D721Med (cell line): ENCODE measurements around the gene GID8.

Experiments used
- DNase-seq: peaks from one replicate; pipeline ENCODE4 v3.0.0; 2011; ENCODE audit warnings: low spot score; ENCODE audit not compliant: insufficient read length
- FAIRE-seq: peaks from 2 replicates; lab custom pipeline; 2011; peaks lifted over from hg19 to GRCh38; lab: Jason Lieb, UNC
- TF ChIP-seq, protein P1 (sequence below): IDR thresholded peaks from 2 replicates; pipeline ENCODE4 v1.5.1; 2012; ENCODE audit warnings: mild to moderate bottlenecking, control low read depth; ENCODE audit not compliant: insufficient read depth; ENCODE audit errors: missing control alignments

The GID8 gene

DNA sequence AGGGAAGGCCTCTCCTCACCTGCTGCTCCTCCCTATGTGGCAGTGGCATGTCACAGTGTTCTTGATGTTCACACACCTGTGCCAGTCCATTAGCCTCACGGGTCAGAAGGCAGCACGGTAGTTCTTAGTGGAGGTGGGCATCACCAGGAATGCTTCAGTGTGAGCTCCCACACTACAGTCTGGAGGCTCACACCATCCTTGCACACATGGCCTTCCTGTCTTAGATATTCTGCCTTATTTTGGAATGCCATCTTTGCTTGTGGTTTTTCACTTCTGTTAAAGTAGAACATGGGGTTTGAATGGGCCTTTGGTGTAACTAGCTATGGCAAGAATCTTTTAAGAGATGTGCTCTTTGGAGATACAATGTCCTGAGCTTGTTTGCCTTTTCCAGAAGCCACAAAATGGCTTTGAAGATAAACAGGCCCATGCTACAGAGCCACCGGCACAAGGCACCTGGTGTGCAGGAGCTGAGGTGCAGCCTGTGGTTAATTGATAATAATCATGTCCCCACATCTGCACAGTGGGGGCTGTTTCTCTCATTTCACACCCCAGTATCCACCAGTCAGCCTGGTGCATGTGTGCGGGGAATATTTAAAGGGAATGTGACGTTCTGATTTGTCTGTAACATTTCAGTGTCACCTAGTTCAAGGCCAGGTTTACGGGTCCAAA, 11.3 kb downstream of the GID8 start:
- no peak for FAIRE-seq
- DNase-seq = no peak
- TF ChIP-seq, protein P1, sequence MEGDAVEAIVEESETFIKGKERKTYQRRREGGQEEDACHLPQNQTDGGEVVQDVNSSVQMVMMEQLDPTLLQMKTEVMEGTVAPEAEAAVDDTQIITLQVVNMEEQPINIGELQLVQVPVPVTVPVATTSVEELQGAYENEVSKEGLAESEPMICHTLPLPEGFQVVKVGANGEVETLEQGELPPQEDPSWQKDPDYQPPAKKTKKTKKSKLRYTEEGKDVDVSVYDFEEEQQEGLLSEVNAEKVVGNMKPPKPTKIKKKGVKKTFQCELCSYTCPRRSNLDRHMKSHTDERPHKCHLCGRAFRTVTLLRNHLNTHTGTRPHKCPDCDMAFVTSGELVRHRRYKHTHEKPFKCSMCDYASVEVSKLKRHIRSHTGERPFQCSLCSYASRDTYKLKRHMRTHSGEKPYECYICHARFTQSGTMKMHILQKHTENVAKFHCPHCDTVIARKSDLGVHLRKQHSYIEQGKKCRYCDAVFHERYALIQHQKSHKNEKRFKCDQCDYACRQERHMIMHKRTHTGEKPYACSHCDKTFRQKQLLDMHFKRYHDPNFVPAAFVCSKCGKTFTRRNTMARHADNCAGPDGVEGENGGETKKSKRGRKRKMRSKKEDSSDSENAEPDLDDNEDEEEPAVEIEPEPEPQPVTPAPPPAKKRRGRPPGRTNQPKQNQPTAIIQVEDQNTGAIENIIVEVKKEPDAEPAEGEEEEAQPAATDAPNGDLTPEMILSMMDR = no peak

DNA sequence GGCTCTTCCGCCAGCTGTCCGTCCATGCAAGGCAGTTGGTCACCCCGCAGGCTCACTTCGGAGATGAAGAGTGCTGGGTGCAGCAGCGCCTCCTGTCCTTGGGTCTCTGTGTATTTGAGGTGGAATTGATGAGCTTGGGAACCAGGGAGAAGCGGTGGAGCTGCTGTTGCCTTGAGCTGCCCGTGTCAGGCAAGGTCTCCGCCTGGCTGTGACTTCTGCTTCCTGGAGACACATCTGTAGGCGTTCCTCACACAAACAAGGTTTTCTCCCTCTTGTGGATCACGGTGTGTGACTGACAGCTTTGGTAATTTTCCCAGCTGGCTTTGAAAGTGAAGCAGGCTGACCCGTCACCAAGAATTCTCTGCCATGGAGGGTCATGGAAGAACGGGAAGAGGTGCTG, 12.0 kb downstream of the GID8 start:
- DNase-seq = no peak
- FAIRE-seq = no peak
- TF ChIP-seq, protein P1 = no peak

DNA sequence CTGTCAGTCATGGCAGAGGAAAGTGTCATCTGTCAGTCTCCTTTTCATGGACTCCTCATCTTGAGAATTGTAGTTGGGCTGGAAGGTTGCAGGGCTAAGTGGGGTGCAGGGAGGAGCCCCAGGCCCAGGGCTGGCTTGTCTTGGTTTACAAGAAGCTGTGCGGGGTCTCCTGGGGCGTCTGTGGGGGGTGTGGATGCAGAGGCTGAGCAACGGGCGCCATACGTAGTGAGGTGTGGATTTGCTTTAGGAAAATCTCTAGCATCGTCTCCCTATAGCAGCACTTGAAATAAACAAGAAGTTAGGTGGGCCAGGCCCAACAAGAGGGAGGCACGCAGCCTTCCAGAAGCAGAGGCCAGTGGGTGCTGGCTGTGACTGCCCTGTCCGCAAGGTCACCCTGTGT, 12.8 kb downstream of the GID8 start:
- TF ChIP-seq, protein P1 = no peak
- no peak for FAIRE-seq

DNA sequence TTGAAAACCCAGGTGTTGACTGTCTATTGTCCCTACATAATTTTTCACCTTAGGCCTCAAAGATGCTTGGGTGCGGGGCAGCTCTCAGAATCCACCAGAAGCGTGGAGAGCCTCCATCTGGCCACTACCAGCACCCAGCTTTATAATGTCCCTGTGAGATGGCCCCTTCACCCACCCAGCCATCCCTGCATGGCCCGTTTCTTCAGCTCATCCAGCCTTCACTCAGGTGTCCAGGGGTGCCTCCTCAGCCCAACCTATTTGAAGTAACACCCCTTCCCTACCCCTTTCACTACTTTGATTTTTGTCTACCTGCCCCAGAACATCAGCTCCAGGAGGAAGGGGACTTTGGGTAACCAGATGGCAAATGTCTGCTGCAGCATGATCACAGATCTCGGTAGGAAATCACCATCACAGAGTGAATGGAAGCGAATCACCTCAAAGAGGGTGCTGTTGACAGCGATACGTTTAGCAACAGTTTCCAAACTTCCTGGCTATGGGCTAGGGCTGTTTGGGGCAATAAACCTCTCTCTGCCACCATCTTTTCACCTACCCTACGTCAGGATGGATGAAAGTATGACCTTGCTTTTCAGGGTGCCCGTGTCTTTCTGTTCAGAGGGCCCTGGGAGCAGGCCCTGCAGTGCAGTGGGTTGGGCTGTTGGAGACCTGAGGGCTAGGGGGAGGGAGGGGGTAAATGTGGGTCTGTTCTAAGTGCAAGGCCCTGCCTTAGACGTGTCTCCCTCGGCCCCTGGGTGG, 13.4 kb downstream of the GID8 start:
- no peak for FAIRE-seq
- no peak for DNase-seq
- TF ChIP-seq, protein P1 = no peak

More for the DNA sequence above, 12.8 kb downstream of the GID8 start:
- no peak for DNase-seq

DNA sequence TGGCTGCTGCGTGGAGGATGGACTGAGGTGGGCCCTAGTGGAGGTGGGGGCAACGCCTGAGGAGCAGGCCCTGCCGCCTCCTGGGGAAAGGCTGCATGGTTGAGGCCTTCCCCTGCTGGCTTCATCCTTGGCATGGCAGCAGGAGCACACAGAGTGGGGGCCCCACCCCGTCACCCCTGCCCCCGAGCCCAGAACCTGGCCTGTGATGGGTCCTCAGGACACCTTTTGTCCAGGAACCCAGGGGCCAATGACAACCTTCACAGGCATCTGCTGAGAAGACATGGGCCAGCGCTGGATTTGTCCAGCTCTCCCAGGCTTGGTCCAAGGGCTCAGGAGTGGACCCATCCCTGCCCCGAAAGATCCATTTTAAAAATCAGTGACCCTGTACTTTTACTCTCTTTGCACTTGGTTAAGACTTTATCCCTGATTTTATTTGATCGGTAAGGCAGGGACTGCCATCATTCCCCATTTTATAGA, 14.0 kb downstream of the GID8 start:
- DNase-seq (no peak), FAIRE-seq (no peak)
- TF ChIP-seq, protein P1 = no peak

DNA sequence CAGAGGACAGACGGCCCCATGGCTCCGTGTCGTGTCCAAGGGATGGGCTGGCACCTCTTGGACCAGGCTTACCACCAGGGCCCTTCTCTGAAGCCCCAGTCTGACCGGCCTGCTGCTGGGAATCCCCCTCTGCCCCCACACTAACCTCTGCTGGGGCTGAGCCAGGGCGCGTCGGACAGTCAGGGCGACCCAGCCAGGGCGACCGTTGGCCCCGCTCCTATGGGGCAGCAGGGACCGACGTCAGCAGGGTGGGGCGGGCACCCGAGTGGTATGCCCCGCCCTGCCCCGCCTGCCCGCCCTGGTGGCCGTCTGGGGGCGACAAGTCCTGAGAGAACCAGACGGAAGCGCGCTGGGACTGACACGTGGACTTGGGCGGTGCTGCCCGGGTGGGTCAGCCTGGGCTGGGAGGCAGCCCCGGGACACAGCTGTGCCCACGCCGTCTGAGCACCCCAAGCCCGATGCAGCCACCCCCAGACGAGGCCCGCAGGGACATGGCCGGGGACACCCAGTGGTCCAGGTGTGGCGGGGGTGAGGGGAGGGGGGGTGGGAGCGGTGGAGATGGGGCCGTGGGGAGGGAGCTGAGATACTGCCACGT, 14.5 kb downstream of the GID8 start, which contains the start of gene SLC17A9:
Gene SLC17A9, plus strand, starts transcription at position 337 of the 595 bp plus-strand sequence. Its CDS starts 122 bp downstream, at position 459.
- TF ChIP-seq, protein P1 = no peak
- FAIRE-seq (no peak), DNase-seq (no peak)
